Ectodermal cell (in vitro differentiated cells): ENCODE results near the gene ZBTB17.
A peak's percentile ranks its signal among the peaks of the same experiment; 100 is the strongest.
"Not testable (repeated sequence)": the region's sequence is repeated elsewhere in the genome, so short reads cannot be mapped to it uniquely, and the experiment has no call there.

Experiments
- H3K27ac ChIP-seq: 2 replicates; pipeline ENCODE4 v1.7.0; 2013; ENCODE audit warnings: mild to moderate bottlenecking, low read depth, low read length; ENCODE audit not compliant: insufficient read depth, poor library complexity, severe bottlenecking
- H3K27me3 ChIP-seq: 2 replicates; pipeline ENCODE4 v1.7.0; 2013; ENCODE audit warnings: mild to moderate bottlenecking, low read length; ENCODE audit not compliant: insufficient read depth, control insufficient read depth, poor library complexity, severe bottlenecking
- H3K36me3 ChIP-seq: one replicate; pipeline ENCODE4 v1.7.0; 2013; ENCODE audit warnings: low read length; ENCODE audit not compliant: control insufficient read depth, insufficient read depth
- H3K4me1 ChIP-seq: one replicate; pipeline ENCODE4 v1.7.0; 2013; ENCODE audit warnings: low read length; ENCODE audit not compliant: control insufficient read depth, insufficient read depth
- H3K4me3 ChIP-seq: 2 replicates; pipeline ENCODE4 v1.7.0; 2013; ENCODE audit warnings: low read depth, low read length, control low read depth; ENCODE audit not compliant: insufficient read depth
- H3K9me3 ChIP-seq: 2 replicates; pipeline ENCODE4 v1.7.0; 2013; ENCODE audit warnings: mild to moderate bottlenecking, low read length, moderate library complexity; ENCODE audit not compliant: control insufficient read depth
- WGBS, 2 experiments: methylation state at CpG; one replicate each; pipeline ENCODE4 v1.1.7; 2013; ENCODE audit warnings: missing lambda C conversion rate in 2 of 2; 5-methylcytosine and 5-hydroxymethylcytosine counted together

ZBTB17 gene

GRCh38 chr1:15918962-15919715, 56.8 kb downstream of the ZBTB17 start:
- Histone ChIP-seq H3K9me3 (no peaks in the 10 kb centered on the region), H3K27ac (no peak overlapping the region), H3K4me1 (no peaks in the 10 kb centered on the region), H3K36me3 (peaks cover 50% of the 10 kb centered on the region), H3K4me3 (no peak overlapping the region), H3K27me3 (no peaks in the 10 kb centered on the region)
- WGBS, 2 experiments: 94 to 97% methylated on average over 10 to 11 of the region's 11 CpGs

- H3K27ac ChIP-seq: no peak overlapping the region
- peaks cover 29% of the 10 kb centered on the region for H3K36me3 ChIP-seq
- 73 to 77% methylated on average over 7 of the region's 7 CpGs for WGBS, 2 experiments
- H3K4me1 ChIP-seq: no peaks in the 10 kb centered on the region
- no peaks in the 10 kb centered on the region for H3K9me3 ChIP-seq
- H3K4me3 ChIP-seq: no peak overlapping the region
- H3K27me3 ChIP-seq: no peaks in the 10 kb centered on the region
Measured at GRCh38 chr1:15916916-15917315, 59.0 kb downstream of the ZBTB17 start.

GRCh38 chr1:15916417-15916816, 59.5 kb downstream of the ZBTB17 start:
- Histone ChIP-seq H3K4me1 (no peaks in the 10 kb centered on the region), H3K9me3 (no peaks in the 10 kb centered on the region), H3K27ac (no peak overlapping the region), H3K27me3 (no peaks in the 10 kb centered on the region), H3K4me3 (no peak overlapping the region), H3K36me3 (peaks cover 29% of the 10 kb centered on the region)
- 94% methylated on average over 3 of the region's 4 CpGs for WGBS, 2 experiments

GRCh38 chr1:15915991-15916390, 59.9 kb downstream of the ZBTB17 start:
- Histone ChIP-seq H3K27ac (no peak overlapping the region), H3K9me3 (no peaks in the 10 kb centered on the region), H3K4me3 (no peak overlapping the region), H3K27me3 (no peaks in the 10 kb centered on the region), H3K4me1 (no peaks in the 10 kb centered on the region), H3K36me3 (peaks cover 29% of the 10 kb centered on the region)
- 88 to 97% methylated on average over 2 of the region's 4 CpGs for WGBS, 2 experiments

- not testable (repeated sequence) for H3K9me3 ChIP-seq, H3K4me3 ChIP-seq, H3K4me1 ChIP-seq, H3K27ac ChIP-seq, H3K27me3 ChIP-seq
- WGBS, 2 experiments: 93 to 94% methylated on average over 2 to 3 of the region's 3 CpGs
- H3K36me3 ChIP-seq: peaks cover 31% of the 10 kb centered on the region
Measured at GRCh38 chr1:15913607-15914006, 62.3 kb downstream of the ZBTB17 start.

- H3K27me3 ChIP-seq: no peaks in the 10 kb centered on the region
- H3K27ac ChIP-seq: no peak overlapping the region
- no peak overlapping the region for H3K4me3 ChIP-seq
- peaks cover 27% of the 10 kb centered on the region for H3K36me3 ChIP-seq
- H3K9me3 ChIP-seq: no peaks in the 10 kb centered on the region
- H3K4me1 ChIP-seq: no peaks in the 10 kb centered on the region
- 94 to 95% methylated on average over 2 of the region's 2 CpGs for WGBS, 2 experiments
Measured at GRCh38 chr1:15911927-15912326, 64.0 kb downstream of the ZBTB17 start.

- peaks cover 26% of the 10 kb centered on the region for H3K36me3 ChIP-seq
Measured at GRCh38 chr1:15911141-15911540, 64.8 kb downstream of the ZBTB17 start.

GRCh38 chr1:15908597-15908996, 67.3 kb downstream of the ZBTB17 start:
- Histone ChIP-seq H3K4me3 (no peak overlapping the region), H3K36me3 (peaks cover 20% of the 10 kb centered on the region), H3K27me3 (no peaks in the 10 kb centered on the region), H3K4me1 (no peaks in the 10 kb centered on the region), H3K27ac (no peak overlapping the region), H3K9me3 (no peaks in the 10 kb centered on the region)
- 90 to 98% methylated on average over 4 of the region's 4 CpGs for WGBS, 2 experiments

More at GRCh38 chr1:15911141-15911540, 64.8 kb downstream of the ZBTB17 start:
- Histone ChIP-seq H3K27ac (no peak overlapping the region), H3K27me3 (no peaks in the 10 kb centered on the region), H3K9me3 (no peaks in the 10 kb centered on the region), H3K4me1 (no peaks in the 10 kb centered on the region), H3K4me3 (no peak overlapping the region)
- WGBS, 2 experiments: 96 to 98% methylated on average over 1 of the region's 1 CpG

- Histone ChIP-seq H3K4me3 (no peak overlapping the region), H3K27ac (no peak overlapping the region), H3K36me3 (no peaks in the 10 kb centered on the region), H3K27me3 (no peaks in the 10 kb centered on the region), H3K4me1 (no peaks in the 10 kb centered on the region), H3K9me3 (no peaks in the 10 kb centered on the region)
- WGBS, 2 experiments: 96 to 100% methylated on average over 2 of the region's 3 CpGs
Measured at GRCh38 chr1:15902882-15903281, 73.0 kb downstream of the ZBTB17 start.

GRCh38 chr1:15900662-15901279, 75.1 kb downstream of the ZBTB17 start:
- no peaks in the 10 kb centered on the region for H3K36me3 ChIP-seq
- no peaks in the 10 kb centered on the region for H3K27me3 ChIP-seq
- no peak overlapping the region for H3K4me3 ChIP-seq
- no peaks in the 10 kb centered on the region for H3K9me3 ChIP-seq
- peak overlapping the region; percentile 8 for H3K27ac ChIP-seq
- 86 to 89% methylated on average over 8 of the region's 8 CpGs for WGBS, 2 experiments
- no peaks in the 10 kb centered on the region for H3K4me1 ChIP-seq
